Mammary epithelial cell (primary cell): ENCODE data around the gene C11orf16.

Experiments
- CTCF ChIP-seq, 2 donors: IDR thresholded peaks in 1 of 2; conservative IDR thresholded peaks in 1 of 2; 2 replicates each; pipeline ENCODE4 v1.5.1; 2011 to 2012; ENCODE audit warnings: inconsistent platforms in 2 of 2, low read length in 2 of 2, mild to moderate bottlenecking in 2 of 2, control low read depth in 1 of 2, low read depth in 1 of 2; ENCODE audit not compliant: insufficient read depth in 1 of 2; ENCODE audit errors: extremely low read depth in 1 of 2
- EZH2 ChIP-seq: IDR thresholded peaks from 2 replicates; pipeline ENCODE4 v1.6.1; 2012; ENCODE audit warnings: low read length, inconsistent platforms, borderline replicate concordance

DNA sequence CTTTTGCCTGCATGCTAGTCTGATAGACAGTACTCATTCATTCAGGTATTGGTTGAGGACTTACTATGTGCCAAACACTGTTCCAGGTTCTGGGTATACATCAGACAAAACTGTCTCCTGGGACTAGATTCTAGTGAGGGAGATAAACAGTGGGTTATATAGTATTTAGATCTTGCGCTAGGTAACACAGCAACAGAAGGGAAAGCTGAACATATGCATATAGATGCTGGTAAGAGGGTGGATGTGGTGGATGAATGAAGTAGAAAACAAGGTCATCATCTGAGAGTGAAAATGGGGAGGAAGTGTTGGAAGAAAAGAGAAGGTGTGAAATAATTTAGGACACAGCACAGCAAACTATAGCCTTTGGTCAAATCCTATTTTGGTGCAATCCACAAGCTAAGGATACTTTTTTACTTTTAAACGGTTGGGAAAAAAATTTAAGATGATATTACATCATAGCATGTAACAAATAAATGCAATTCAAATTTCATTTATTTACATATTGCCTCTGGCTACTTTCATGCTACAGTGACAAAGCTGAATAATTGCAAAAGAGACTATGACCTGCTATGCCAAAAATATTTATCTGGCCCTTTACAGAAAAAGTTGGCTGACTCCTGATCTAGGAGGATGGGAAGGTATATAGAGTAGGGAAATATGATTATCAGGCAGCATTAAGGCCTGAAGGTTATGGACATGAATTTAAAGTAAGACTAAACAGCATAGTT is 38.6 kb upstream of the C11orf16 start:
- TF ChIP-seq EZH2 (no peak), CTCF (conservative IDR thresholded peaks at IDR 0.05 in 1 of 2, IDR thresholded peaks at IDR 0.05 in 1 of 2; ENCODE audit: extremely low read depth in 1 of 2, insufficient read depth in 1 of 2, low read depth in 1 of 2, low read length in 2 of 2) (no peak)
